ENCODE measurements around the gene PSMB5. TPM values are rescaled to one million over a fixed set of nuclear protein-coding genes. Genes with fewer than 3 reads are reported as not detected.

Gene PSMB5
- total RNA-seq, 2 experiments from 2014 or later = 116 to 119 TPM

DNA sequence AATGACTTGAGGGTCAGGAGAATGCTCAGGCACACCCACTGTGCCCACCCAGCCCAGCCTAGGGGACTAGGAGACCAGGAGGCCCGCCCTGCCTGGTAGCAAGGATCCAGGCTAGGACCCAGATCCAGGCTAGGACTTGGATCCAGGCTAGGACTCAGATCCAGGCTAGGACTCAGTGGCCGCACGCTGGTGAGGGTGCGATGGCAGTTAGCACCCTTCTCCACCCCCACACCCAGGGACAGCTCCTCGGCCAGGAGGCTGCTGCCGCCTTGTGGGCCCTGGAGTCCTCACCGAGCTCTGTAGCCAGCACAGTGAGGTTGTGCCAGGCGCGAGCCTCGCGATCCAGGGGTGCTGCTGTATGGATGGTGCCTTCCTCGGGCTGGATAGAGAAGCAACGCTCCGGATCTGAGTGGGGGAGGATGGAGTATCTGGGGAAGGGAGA is 17.5 kb upstream of the PSMB5 start:
- H3K9me3 Mint-ChIP-seq = no peaks in the 10 kb centered on the region
- H3K36me3 Mint-ChIP-seq = no peaks in the 10 kb centered on the region
- H3K27ac Mint-ChIP-seq = no peak overlapping the region
- H3K4me3 Mint-ChIP-seq = no peak overlapping the region
- intact Hi-C loops (cut with micrococcal nuclease) = no loop called here
- peaks cover 12% of the 10 kb centered on the region for H3K4me1 Mint-ChIP-seq (ENCODE audit: low read depth)
- H3K27me3 Mint-ChIP-seq = peaks cover 7% of the 10 kb centered on the region
- ChIA-PET POLR2A (interaction anchor here (1.3 kb wide), 1 partner anchor 14 kb away, joined by 5 read pairs; no protein-coding TSS in a partner anchor), CTCF (interaction anchor here (0.6 to 18.9 kb wide), 3 partner anchors 46 to 193 kb away, joined by 3 to 839 read pairs (median 3); partner anchors contain the start of gene AJUBA)
- DNase-seq = no peak

DNA sequence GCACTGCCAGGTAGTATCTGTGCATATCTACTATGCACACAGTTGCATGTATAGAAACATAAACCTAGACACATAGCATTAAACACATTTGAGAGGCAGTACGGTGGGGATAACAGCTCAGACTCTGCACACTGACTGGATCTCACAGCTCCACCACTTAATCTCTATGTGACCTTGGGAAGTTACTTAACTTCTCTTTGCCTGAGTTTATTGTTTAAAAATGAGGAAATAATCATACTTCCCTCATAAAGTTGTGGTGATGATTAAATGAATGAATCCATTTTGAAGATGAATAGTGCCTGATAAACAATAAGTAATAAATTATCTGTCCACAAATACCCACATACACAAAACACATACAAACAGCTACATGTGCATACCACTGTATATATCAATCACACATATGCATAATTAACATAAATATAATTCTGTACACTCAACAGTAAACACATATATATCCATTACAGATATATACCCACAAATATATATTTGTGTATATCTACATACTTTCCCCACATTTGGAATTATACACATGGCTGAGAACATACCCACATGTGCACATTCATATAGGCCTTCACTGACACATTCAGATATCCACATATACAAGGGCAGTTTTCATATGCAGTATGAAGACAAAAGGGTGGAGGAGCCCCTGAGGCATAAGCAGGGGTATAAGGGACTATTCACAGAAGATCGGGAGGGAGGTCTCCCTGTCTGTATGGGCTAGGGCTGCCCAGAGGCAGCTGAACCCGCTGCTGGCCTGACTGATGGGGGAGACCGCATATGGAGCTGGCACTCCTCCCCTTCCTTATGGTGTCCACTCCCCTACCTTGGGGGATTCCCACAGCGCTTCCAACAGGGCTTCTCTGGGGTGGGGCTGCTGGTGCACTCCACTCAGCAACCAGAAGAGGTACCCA is 16.7 kb upstream of the PSMB5 start:
- no peak overlapping the region for H3K4me3 Mint-ChIP-seq
- H3K27me3 Mint-ChIP-seq = peaks cover 6% of the 10 kb centered on the region
- DNase-seq = no peak
- intact Hi-C loops (cut with micrococcal nuclease) = no loop called here
- H3K36me3 Mint-ChIP-seq = no peaks in the 10 kb centered on the region
- ChIA-PET POLR2A (interaction anchor here (1.1 to 1.3 kb wide), 2 partner anchors 13 to 64 kb away, joined by 3 to 5 read pairs; no protein-coding TSS in a partner anchor), CTCF (interaction anchor here (0.6 to 18.9 kb wide), 5 partner anchors 17 to 192 kb away, joined by 3 to 839 read pairs (median 3); partner anchors contain the start of gene AJUBA)
- H3K9me3 Mint-ChIP-seq = no peaks in the 10 kb centered on the region
- H3K27ac Mint-ChIP-seq = no peak overlapping the region
- H3K4me1 Mint-ChIP-seq (ENCODE audit: low read depth) = peaks cover 5% of the 10 kb centered on the region

DNA sequence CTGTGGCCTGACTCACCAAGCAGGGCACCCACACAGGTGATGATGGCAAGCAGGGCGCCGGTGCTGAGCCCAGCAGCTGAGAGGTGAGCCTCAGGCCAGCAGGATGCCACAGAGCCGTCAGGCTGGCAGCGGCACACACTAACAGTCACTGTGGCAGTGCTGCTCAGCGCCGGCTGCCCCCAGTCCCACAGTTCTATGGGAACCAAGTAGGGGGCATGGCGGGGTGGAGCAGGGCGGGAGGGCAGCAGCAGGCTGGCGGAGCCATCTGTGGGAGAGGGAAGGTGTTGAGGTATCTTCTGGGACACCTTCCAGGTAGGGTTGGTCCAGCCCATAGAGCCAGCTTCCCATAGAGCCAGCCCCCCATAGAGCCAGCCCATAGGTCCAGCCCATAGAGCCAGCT is 14.3 kb upstream of the PSMB5 start:
- POLR2A ChIA-PET = no interaction called here
- no peak overlapping the region for H3K27ac Mint-ChIP-seq
- no peaks in the 10 kb centered on the region for H3K4me1 Mint-ChIP-seq (ENCODE audit: low read depth)
- no peak for DNase-seq
- peaks cover 5% of the 10 kb centered on the region for H3K27me3 Mint-ChIP-seq
- H3K4me3 Mint-ChIP-seq = no peak overlapping the region
- no peaks in the 10 kb centered on the region for H3K9me3 Mint-ChIP-seq
- CTCF ChIA-PET = interaction anchor here (1.1 to 2.0 kb wide), 3 partner anchors 9 to 63 kb away, joined by 3 to 5 read pairs (median 5); no protein-coding TSS in a partner anchor
- no peaks in the 10 kb centered on the region for H3K36me3 Mint-ChIP-seq
- intact Hi-C loops (cut with micrococcal nuclease) = no loop called here

DNA sequence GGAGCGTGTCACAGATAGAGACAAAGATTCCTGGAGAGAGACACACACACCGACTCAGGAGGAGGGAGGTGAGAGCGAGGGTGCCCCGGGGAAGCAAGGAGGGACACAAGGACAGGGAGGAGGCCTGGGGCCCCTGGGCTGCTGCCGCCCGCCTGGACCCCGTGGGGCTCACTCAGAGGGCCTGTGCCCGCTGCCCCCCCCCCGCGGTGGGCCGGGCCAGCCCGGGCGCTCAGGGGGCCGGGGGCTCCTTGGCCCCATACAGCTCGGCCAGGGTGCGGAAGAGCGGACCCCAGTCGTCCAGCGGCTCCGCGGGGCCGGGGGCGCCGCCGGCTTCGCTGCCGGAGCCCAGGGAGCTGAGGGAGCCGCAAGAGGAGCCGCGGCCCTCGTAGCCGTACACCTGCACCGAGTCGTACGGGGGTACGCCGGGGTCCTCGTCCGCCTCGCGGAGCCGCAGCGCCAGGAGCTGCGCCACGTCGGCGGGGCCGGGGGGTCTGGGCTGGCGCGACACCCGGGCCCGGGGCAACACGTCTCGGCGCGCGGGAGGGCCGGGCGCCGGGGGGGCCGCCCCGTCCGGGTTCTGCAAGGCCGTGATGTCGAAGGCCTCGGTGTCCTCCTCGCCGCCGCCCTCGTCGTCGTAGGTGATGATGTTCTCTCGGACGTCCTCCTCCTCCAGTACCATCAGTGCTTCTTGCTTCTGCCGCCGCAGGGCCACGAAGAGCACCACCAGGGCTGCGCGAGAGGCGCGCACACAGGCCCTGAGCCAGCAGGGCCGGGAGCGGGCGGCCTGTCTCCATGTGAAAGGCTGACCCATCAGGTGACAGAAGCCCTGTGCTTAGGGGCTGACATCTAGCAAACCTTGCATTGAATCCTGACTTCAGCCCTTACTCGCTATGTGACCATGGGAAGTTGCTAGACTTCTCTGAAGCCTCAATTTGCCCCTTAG is 13.3 kb upstream of the PSMB5 start:
- Mint-ChIP-seq H3K4me1 (ENCODE audit: low read depth) (no peaks in the 10 kb centered on the region), H3K4me3 (no peak overlapping the region), H3K27me3 (peaks cover 5% of the 10 kb centered on the region), H3K27ac (no peak overlapping the region), H3K9me3 (no peaks in the 10 kb centered on the region), H3K36me3 (no peaks in the 10 kb centered on the region)
- DNase-seq = no peak
- intact Hi-C loops (cut with micrococcal nuclease) = no loop called here
- ChIA-PET CTCF (interaction anchor here (1.7 to 2.0 kb wide), 2 partner anchors 21 to 62 kb away, joined by 5 read pairs; no protein-coding TSS in a partner anchor), POLR2A (no interaction called here)

DNA sequence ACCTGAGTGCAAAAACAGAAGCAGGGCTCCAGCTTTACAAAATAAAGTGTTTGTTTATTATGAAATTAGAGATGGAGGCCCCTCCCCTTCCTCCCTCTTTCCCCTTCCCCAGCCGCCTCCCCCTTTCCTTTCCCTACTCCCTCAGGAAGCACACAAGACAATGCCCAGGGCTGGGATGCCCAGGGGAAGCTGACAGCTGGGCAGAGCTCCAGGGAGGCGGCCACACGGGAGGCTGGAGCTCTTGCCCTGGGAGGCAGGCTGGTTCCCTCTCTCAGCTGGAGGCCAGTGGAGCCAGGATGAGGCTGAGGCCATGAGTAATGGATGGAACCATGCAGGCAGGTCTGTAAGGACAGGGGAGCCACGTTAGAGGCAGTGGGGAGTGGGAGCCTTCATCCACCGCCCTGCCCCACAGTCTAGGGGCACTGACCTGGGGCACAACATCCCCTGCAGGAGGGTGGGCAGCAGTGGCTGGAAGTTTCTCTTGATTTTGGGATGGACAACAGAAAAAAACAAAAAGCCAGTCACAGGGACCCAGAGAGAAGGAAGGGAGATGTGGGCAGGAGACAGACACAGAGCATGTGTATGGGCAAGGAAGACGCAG is 12.4 kb upstream of the PSMB5 start:
- intact Hi-C loops (cut with micrococcal nuclease) = no loop called here
- no peaks in the 10 kb centered on the region for H3K4me1 Mint-ChIP-seq (ENCODE audit: low read depth)
- DNase-seq = no peak
- no peaks in the 10 kb centered on the region for H3K36me3 Mint-ChIP-seq
- no peak overlapping the region for H3K27ac Mint-ChIP-seq
- ChIA-PET POLR2A (no interaction called here), CTCF (interaction anchor here (0.9 to 1.3 kb wide), 3 partner anchors 21 to 61 kb away, joined by 3 to 4 read pairs (median 3); no protein-coding TSS in a partner anchor)
- no peak overlapping the region for H3K4me3 Mint-ChIP-seq
- peaks cover 5% of the 10 kb centered on the region for H3K27me3 Mint-ChIP-seq
- H3K9me3 Mint-ChIP-seq = no peaks in the 10 kb centered on the region

DNA sequence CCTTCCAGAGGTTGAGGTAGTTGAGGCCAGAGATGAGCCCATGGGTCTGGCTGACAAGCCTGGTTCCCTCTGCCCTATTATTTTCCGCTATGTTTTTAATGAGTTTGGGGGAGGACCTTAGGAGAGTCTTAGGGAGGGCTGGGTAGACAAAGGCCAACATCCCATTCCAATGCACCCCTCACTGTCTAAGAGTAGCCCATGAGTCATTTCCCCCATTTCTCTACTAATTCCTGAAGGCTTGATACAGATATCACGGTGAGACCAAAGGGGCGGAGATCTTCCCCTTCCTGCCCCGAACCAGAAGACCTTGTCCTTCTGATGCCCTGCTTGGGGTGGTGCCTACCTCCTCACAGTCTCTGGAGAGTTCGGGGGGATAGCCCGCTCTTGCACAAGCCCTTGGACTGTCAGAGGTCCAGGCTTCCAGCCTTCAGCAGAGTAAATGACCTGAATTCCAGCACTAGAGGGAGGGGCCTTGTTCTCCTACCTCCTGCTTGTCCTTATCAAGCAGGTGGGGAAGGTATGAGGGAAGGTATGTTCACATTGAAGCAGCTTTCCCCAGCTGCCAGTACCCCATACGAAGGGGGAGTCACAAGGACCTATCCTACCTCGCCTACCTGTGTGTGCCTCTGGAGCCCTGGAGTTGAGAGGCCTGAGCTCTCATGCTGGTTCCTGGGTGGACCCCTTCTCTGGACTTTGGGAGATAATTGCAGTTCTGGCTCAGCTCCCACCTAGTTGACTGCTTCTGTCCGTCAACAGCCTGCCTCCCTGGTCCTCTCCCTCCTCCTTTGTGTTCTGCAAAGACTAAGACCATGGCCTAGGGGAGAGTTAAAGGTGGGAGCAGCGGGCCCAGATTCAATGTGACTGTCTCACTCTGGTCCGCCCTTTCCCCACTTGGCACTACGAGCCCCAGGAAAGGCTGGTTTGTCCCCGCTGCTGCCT is 11.0 kb upstream of the PSMB5 start:
- no peak for DNase-seq
- peaks cover 5% of the 10 kb centered on the region for H3K27me3 Mint-ChIP-seq
- ChIA-PET POLR2A (no interaction called here), CTCF (interaction anchor here (1.3 kb wide), 1 partner anchor 59 kb away, joined by 4 read pairs; no protein-coding TSS in a partner anchor)
- H3K36me3 Mint-ChIP-seq = no peaks in the 10 kb centered on the region
- H3K9me3 Mint-ChIP-seq = no peaks in the 10 kb centered on the region
- H3K4me1 Mint-ChIP-seq (ENCODE audit: low read depth) = no peaks in the 10 kb centered on the region
- intact Hi-C loops (cut with micrococcal nuclease) = no loop called here
- no peak overlapping the region for H3K27ac Mint-ChIP-seq
- no peak overlapping the region for H3K4me3 Mint-ChIP-seq

DNA sequence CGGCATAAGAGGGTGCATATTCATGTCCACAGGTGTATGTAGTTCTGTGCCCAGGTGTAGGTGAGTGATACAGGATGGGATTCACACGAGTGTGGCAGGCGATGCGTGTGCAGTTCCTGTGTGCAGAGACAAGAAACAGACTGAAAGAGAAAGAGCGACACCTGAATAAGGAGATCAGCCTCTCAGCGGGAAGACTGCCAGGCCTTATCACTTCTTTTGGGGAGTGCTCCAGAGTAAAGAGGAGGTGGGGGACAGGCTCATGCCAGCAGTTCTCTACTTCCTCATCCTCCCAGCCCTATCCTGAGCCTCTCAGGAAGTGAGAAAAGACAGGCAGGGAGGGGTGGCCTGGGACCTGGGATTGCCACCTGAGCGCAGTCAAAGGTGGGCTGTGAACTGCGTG is 10.1 kb upstream of the PSMB5 start:
- no peak overlapping the region for H3K27ac Mint-ChIP-seq
- CTCF ChIA-PET = interaction anchor here (1.2 to 1.5 kb wide), 2 partner anchors 57 to 58 kb away, joined by 3 read pairs; no protein-coding TSS in a partner anchor
- H3K4me3 Mint-ChIP-seq = no peak overlapping the region

DNA sequence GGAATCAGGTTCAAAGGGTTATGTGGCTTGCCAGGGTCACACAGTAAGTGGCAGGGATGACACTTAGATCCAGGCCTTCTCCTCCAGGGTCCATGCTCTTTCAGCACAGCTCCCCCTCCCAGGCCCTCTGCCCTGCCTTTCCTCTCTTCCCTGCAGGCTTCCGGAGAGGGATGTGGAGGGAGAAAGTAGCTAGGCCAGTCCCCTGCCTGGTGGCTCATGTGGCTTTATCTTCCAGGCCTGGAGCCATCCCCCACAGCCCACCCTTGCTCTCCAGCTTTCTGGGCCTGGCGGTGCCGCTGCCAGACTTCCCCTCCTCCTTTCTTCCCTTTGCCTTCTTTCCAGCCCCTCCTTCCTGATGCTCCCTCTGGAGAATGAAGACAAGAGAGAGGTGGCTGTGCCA is 9.1 kb upstream of the PSMB5 start:
- intact Hi-C loops (cut with micrococcal nuclease) = no loop called here
- POLR2A ChIA-PET = no interaction called here

More for the DNA sequence above, 10.1 kb upstream of the PSMB5 start:
- no peaks in the 10 kb centered on the region for H3K4me1 Mint-ChIP-seq (ENCODE audit: low read depth)
- POLR2A ChIA-PET = interaction anchor here (1.1 kb wide), 1 partner anchor 126 kb away, joined by 3 read pairs; the partner anchor contains the start of gene RBM23
- peaks cover 5% of the 10 kb centered on the region for H3K27me3 Mint-ChIP-seq
- H3K36me3 Mint-ChIP-seq = no peaks in the 10 kb centered on the region
- intact Hi-C loops (cut with micrococcal nuclease) = no loop called here
- DNase-seq = no peak
- H3K9me3 Mint-ChIP-seq = no peaks in the 10 kb centered on the region

DNA sequence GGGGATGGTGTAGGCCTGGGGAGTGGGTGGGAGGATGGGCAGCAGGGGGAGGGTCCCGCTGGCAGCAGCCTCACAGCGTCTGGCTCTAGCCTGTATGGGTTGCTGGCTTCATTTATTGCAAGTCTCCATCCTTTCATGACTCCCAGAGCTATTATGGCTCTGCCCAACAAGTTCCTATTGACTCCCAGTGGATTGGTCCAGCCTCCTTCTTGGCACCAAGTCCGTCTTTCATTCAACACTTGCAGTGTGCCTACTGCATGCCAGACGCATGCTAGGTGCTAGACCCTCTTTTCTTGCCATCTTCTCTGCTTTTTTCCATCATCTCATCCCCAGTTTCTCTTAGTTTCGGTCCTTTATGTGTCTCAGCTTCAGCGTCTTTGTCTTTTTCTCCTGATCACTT is 8.4 kb upstream of the PSMB5 start:
- H3K4me1 Mint-ChIP-seq (ENCODE audit: low read depth) = no peaks in the 10 kb centered on the region
- no peak for DNase-seq
- no peak overlapping the region for H3K4me3 Mint-ChIP-seq
- no peak overlapping the region for H3K27ac Mint-ChIP-seq
- intact Hi-C loops (cut with micrococcal nuclease) = no loop called here
- ChIA-PET POLR2A (no interaction called here), CTCF (interaction anchor here (0.8 to 5.6 kb wide), 4 partner anchors 15 to 57 kb away, joined by 3 to 22 read pairs (median 6); no protein-coding TSS in a partner anchor)
- no peaks in the 10 kb centered on the region for H3K9me3 Mint-ChIP-seq
- peaks cover 5% of the 10 kb centered on the region for H3K27me3 Mint-ChIP-seq
- no peaks in the 10 kb centered on the region for H3K36me3 Mint-ChIP-seq

More for the DNA sequence above, 9.1 kb upstream of the PSMB5 start:
- H3K27ac Mint-ChIP-seq = no peak overlapping the region
- CTCF ChIA-PET = interaction anchor here (1.2 to 5.6 kb wide), 3 partner anchors 25 to 57 kb away, joined by 3 to 22 read pairs (median 3); no protein-coding TSS in a partner anchor
- no peaks in the 10 kb centered on the region for H3K9me3 Mint-ChIP-seq
- no peak for DNase-seq
- H3K27me3 Mint-ChIP-seq = peaks cover 5% of the 10 kb centered on the region
- no peaks in the 10 kb centered on the region for H3K4me1 Mint-ChIP-seq (ENCODE audit: low read depth)
- H3K36me3 Mint-ChIP-seq = no peaks in the 10 kb centered on the region
- no peak overlapping the region for H3K4me3 Mint-ChIP-seq

DNA sequence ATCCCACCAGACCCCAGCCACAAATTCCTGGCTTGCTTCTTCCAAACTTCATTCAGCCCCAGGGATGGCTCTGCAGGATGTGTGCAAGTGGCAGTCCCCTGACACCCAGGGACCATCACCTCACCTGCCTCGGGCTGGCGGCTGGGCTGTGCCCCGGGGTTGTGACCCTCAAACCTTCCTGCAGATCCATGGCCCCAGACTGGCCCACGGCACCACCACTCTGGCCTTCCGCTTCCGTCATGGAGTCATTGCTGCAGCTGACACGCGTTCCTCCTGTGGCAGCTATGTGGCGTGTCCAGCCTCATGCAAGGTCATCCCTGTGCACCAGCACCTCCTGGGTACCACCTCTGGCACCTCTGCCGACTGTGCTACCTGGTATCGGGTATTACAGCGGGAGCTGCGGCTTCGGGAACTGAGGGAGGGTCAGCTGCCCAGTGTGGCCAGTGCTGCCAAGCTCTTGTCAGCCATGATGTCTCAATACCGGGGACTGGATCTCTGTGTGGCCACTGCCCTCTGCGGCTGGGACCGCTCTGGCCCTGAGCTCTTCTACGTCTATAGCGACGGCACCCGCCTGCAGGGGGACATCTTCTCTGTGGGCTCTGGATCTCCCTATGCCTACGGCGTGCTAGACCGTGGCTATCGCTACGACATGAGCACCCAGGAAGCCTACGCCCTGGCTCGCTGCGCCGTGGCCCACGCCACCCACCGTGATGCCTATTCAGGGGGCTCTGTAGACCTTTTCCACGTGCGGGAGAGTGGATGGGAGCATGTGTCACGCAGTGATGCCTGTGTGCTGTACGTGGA is 7.7 kb upstream of the PSMB5 start, which contains the start of gene PSMB11:
TSS of gene PSMB11 (plus strand) at position 51 of the 804 bp plus-strand sequence. CDS start at position 65, 14 bp downstream.
- Mint-ChIP-seq H3K27me3 (peaks cover 2% of the 10 kb centered on the region), H3K27ac (no peak within 1 kb of the TSS), H3K36me3 (no peaks in the 10 kb centered on the region), H3K4me3 (no peak within 1 kb of the TSS), H3K9me3 (no peaks in the 10 kb centered on the region), H3K4me1 (ENCODE audit: low read depth) (no peaks in the 10 kb centered on the region)
- intact Hi-C loops (cut with micrococcal nuclease) = no loop called here
- CTCF ChIA-PET = interaction anchor here (0.8 to 5.6 kb wide), 5 partner anchors 15 to 56 kb away, joined by 3 to 22 read pairs (median 4); partner anchors contain the start of gene CDH24
- POLR2A ChIA-PET = no interaction called here
- DNase-seq = no peak

Data from activated CD4-positive, alpha-beta memory T cell treated with anti-CD3 and anti-CD28 coated beads for 36 hours (primary cell).